ENCODE results near the gene TMEM200B.
"Not testable (repeated sequence)": the region's sequence is repeated elsewhere in the genome, so short reads cannot be mapped to it uniquely, and the experiment has no call there.

The TMEM200B gene

GRCh38 chr1:29105822-29106221, 17.9 kb downstream of the TMEM200B start:
- no peak for DNase-seq

GRCh38 chr1:29100487-29100886, 23.2 kb downstream of the TMEM200B start:
- DNase-seq, result no peak

DNA sequence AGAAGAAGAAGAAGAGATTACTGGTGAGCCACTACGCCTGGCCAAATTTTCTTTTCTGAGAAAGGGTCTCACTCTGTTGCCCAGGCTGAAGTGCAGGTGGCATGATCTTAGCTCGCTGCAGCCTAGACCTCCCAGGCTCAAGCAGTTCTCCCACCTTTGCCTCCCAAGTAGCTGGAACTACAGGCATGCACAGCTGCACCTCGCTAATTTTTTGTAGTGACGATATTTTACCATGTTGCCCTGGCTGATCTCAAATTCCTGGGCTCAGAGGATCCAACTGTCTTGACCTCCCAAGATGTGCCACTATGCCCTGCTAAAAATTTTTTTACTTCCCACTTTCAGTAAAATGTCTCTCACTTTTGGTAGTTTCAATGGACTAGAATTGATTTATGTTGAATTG, 24.4 kb downstream of the TMEM200B start:
- DNase-seq, result no peak

- no peak for DNase-seq
These were observed 27.3 kb downstream of the TMEM200B start for GRCh38 chr1:29096231-29096886.

DNA sequence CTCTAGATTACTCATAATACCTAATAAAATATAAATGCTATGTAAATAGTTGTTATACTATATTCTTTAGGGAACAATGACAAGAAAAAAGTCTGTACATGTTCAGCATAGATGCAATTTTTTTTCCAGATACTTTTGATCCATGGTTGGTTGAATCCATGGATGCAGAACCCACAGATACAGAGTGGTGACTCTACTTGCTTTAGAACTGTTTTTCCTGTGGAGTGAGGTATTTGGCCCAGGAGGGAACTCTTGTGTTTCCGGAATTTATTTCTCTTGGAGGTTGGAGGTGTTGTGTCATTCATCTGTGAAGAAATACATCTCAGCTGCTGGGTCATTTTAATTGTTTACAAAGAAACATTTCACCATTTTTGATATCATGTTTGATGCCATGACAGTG, 28.7 kb downstream of the TMEM200B start:
- no peak for DNase-seq

GRCh38 chr1:29094433-29094832, 29.3 kb downstream of the TMEM200B start:
- no peak for DNase-seq

DNA sequence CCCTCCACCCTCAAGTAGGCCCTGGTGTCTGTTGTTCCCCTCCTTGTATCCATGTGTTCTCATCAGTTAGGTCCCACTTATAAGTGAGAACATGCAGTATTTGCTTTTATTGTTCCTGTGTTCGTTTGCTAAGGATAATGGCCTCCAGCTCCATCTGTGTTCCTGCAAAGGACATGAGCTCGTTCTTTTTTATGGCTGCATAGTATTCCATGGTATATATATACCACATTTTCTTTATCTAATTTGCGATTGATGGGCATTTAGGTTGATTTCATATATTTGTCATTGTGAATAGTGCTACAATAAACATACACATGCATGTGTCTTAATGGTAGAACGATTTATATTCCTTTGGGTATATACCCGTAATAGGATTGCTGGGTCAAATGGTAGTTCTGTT, 31.0 kb downstream of the TMEM200B start:
- not testable (repeated sequence) for DNase-seq

DNA sequence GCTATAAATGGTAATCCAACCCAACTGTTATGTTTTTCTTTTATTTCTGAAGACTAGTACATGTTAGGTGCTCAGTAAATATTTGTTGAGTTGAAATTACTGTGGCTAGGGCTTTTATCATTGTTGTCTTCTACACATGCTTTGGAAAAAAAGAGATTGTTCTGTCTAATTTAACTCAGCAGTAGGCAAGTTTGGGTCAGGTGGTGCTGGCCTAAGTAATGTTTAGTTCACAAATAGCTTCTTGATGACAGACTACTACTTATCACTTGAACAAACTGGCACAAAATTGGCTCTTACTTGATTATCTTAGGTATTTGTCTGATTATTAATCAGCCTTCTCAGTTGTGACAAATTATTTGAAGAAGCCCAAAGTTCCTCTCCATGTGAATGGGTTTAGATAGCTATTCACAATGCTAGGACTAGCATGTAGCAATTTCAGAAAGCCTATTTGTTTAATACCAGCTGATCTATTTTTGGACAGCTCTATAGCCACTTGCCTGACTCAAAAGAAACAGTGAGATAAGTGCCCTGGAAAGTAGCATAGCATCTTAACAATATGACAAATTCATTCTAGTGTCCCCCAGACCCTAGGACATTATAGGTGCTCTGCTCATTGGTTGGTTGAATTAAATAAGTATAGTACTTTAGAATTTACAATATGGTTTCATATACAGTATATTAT, 32.6 kb downstream of the TMEM200B start:
- DNase-seq, result no peak

DNA sequence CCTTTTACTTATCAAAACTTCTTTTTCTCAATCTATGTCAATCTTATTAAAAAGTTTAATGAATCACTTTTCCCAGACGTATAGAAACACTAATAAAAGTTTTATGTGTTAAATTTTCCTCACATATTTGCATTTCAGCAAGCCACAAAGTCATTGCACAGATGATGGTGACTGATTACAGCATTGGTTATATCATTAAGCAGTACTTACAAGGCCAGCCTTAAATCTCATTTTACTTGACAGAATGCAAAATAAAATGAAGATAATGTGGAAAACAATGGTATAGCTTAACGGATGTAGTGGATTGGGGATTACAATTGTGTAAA, 39.5 kb downstream of the TMEM200B start:
- no peak for DNase-seq

GRCh38 chr1:29083317-29084195, 40.1 kb downstream of the TMEM200B start:
- no peak for DNase-seq

DNA sequence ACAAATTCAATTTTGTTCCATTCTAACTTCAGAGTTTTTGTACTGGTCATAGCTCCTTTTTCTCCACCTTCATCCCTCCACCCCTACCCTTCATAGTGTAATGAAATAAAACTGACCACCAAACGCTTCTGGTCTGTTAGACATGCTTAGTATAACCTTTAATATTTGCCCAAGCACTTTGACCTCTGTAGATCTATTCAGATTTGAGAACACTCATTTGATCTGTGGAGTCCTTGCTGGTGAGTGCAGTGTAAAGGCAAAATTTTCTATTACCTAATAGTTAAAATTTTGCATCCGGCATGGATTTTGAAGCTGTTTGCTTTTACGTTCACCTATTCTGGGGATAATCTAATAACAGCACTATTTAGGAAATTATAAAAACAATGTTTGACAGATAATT, 41.2 kb downstream of the TMEM200B start:
- no peak for DNase-seq

GRCh38 chr1:29081201-29081600, 42.5 kb downstream of the TMEM200B start:
- DNase-seq, result no peak

DNA sequence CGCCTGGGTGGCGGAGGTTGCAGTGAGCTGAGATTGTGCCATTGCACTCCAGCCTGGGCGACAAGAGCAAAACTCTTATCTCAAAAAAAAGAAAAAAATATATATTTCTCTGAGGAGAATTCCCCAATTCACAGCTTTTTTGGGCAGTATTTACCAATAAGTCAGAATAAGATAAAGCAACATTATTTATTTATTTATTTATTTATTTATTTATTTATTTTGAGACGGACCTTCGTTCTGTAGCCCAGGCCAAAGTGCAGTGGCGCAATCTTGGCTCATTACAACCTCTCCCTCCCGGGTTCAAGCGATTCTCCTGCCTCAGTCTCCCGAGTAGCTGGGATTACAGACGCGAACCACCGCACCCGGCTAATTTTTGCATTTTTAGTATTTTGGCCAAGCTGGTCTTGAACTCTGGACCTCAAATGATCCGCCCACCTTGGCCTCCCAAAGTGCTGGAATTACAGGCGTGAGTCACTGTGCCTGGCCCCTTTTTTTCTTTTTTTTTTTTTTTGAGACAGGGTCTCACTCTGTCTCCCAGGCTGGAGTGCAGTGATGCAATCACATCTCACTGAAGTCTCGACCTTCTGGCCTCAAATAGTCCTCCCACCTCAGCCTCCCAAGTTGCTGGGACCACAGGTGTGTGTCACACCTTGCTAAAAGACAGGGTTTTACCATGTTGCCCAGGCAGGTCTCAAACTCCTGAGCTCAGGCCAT, 43.6 kb downstream of the TMEM200B start:
- DNase-seq, result not testable (repeated sequence)

GRCh38 chr1:29077155-29077554, 46.5 kb downstream of the TMEM200B start:
- DNase-seq, result no peak

Measured in SIG-M5 (cell line).